Subcutaneous adipose tissue (tissue), 4 donors: ENCODE measurements around the gene SLC25A4. TPM values are rescaled to one million over a fixed set of nuclear protein-coding genes. Genes with fewer than 3 reads are reported as not detected.

Experiments used
- CTCF ChIP-seq: fragments of 450-650 bp; IDR thresholded peaks from one replicate; pipeline ENCODE4 v1.5.1; 2016; ENCODE audit warnings: low read depth, mild to moderate bottlenecking, control low read depth, antibody characterized with exemption, moderate library complexity
- total RNA-seq, 4 donors: library from RNA; depleted of rRNA; stranded (reverse); fragments of >200 nt; gene quantifications; one replicate each; pipeline ENCODE4 v1.1.0, GENCODE V29; 2016

The SLC25A4 gene
- total RNA-seq, 4 donors from 2014 or later: 9.5 to 26.8 (median 18.2) TPM

DNA sequence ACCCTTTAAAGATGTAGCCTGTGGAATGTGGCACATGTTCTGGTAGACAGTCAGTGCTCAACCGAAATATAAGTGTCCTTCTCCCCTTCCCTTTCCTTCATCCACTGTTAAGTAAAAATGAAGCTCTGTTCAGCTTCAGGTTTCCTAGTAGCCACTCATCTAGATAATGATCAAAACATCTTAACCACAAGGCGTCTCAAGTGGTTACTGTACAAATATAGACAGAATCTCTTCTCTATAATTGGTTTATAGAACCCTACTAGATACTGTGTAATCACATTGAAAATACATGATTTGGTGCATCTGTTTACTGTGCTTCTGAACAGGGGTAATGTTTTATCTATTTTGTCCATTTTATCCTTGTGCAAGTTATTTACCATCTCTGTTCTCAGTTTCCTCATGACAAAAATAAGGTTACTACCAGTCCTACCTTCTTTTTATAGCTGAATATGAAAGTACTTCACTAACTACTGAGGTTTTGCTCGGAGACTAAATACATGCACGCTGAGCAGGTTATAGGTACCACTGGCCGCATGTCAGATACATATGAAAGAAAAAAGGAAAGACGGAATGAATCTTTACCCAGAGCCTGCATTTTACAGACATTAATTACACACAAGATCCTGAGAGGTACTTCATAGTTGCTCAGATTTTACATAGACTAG lies 20.3 kb upstream of the SLC25A4 start:
- no peak for TF ChIP-seq CTCF

GRCh38 chr4:185124006-185124405 lies 19.1 kb upstream of the SLC25A4 start:
- TF ChIP-seq CTCF: no peak

- TF ChIP-seq CTCF: no peak
These were observed 15.8 kb upstream of the SLC25A4 start for GRCh38 chr4:185127021-185127925.

DNA sequence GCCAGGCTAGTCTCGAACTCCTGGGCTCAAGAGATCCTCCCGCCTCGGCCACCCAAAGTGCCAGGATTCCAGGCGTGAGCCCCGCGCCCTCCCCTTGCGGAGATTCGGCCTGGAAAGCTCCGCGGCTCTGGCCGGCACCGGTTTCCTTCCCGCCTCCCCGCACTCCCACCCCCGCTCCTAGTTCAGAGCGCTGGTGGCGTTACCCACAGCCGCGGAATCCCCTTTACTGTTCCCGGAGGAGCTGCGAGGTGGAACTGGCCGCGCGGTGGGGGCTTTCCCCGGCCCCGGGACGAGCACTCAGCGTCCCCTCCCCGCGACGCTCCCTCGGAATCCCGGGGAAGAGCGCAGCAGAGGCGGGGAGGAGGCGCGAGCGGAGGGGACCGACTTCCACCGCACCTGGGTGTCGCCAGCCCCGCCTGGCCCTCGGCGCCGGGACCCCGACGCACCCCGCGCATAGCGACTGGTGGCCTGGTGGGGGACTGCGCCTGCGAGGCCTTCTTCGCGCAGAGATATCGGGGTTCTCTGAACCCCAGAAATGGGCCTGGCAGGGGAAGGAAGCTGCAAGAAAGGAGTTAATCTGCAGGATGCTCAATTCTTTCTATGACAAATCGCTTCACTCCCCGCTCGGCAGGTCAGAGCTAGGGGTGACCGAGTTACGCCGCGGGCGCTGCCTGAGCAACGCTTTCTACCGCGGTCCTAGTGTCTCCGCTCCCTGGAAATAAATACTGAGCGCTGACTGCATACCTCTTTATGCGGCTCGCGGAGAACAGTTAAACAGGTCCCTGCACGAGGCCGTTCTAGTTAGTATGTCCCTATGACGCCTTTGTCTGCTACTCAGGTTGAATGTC lies 14.6 kb upstream of the SLC25A4 start:
- no peak for TF ChIP-seq CTCF

- TF ChIP-seq CTCF: no peak
These were observed 8.7 kb upstream of the SLC25A4 start for GRCh38 chr4:185134307-185134869.

- no peak for TF ChIP-seq CTCF
These were observed 5.7 kb upstream of the SLC25A4 start for GRCh38 chr4:185137233-185137925.
